Measurements from ENCODE around the gene SASH1. TPM values are rescaled to one million over a fixed set of nuclear protein-coding genes. Genes with fewer than 3 reads are reported as not detected.

The SASH1 gene
- total RNA-seq, 2 donors from 2014 or later: 14.9 to 16.4 TPM

DNA sequence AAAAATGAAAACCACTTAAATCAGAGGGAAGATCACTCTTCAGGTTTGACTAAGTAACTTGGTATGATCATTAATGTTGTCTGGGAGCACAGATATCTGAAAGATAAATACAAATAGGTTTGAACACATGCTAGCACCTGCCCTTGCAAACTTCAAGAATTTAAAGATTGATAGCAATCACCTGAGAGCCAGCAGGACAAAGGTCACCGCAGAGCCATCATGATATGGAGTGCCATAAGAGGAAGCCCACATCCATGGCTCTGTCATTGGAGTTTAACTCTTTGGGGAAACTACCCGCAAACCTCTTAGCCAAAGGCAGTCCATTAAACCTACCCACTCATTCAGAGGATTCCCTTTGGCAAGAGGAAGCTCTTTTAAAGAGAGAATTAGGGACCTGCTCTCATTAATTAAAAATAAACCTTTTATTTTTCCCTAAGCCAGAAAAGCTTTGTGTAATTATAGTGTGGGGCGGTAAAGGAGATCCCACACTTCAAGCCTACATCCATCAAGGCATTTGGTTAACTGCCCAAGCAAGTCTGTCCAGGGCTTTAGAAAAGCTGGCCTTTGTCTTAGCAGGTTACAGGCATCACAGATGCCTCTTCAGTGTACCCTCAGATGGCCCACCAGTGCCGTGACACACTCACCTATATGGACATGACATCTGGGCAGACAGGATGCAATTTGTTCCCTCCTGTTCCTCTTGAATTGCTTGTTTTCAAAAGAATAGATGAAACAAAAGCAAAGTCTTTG is 73.0 kb downstream of the SASH1 start:
- no peaks in the 10 kb centered on the region for H3K36me3 ChIP-seq
- no peak overlapping the region for H3K27ac ChIP-seq
- no peak for DNase-seq
- intact Hi-C loops (cut with DNase I): no loop called here
- H3K27me3 ChIP-seq: no peaks in the 10 kb centered on the region
- H3K4me3 ChIP-seq: no peak overlapping the region
- no peak overlapping the region for H3K9ac ChIP-seq (ENCODE audit: low read depth in 2 of 2, low read length in 2 of 2)
- H3K9me3 ChIP-seq: no peaks in the 10 kb centered on the region
- no peaks in the 10 kb centered on the region for H3K4me1 ChIP-seq
- TF ChIP-seq, protein P1, sequence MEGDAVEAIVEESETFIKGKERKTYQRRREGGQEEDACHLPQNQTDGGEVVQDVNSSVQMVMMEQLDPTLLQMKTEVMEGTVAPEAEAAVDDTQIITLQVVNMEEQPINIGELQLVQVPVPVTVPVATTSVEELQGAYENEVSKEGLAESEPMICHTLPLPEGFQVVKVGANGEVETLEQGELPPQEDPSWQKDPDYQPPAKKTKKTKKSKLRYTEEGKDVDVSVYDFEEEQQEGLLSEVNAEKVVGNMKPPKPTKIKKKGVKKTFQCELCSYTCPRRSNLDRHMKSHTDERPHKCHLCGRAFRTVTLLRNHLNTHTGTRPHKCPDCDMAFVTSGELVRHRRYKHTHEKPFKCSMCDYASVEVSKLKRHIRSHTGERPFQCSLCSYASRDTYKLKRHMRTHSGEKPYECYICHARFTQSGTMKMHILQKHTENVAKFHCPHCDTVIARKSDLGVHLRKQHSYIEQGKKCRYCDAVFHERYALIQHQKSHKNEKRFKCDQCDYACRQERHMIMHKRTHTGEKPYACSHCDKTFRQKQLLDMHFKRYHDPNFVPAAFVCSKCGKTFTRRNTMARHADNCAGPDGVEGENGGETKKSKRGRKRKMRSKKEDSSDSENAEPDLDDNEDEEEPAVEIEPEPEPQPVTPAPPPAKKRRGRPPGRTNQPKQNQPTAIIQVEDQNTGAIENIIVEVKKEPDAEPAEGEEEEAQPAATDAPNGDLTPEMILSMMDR (IDR thresholded peaks at IDR 0.05): no peak

DNA sequence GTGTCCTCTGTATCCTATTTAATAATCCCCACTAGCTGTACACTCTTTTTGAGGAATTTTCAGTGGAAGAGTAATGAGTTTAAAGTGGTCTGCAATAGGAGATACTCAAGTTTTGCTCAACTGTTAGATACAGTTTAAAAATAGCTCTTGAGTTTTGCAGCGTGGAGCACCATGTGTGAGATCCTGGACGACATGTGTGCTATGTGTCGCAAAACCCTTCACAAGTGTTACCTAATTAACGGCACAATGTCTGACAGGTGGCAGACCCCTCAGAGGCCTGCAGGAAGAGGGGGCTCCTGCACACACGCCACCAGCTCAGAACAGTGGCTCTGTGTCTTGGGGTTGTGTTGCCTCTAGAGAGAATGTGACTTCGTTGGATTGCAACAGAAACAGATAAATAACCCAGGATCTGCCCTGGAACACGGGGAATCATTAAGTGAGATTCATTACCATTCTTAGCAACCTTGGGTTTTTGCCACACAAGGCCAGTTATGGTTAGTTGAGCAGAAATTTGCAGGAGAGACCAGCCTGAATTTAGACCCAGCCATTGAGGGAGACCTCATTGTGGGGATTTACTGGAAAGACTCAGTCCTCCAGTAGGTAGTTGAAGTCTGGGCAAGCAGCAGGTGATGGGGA is 73.8 kb downstream of the SASH1 start:
- Histone ChIP-seq H3K4me1 (no peaks in the 10 kb centered on the region), H3K9ac (ENCODE audit: low read depth in 2 of 2, low read length in 2 of 2) (no peak overlapping the region), H3K4me3 (no peak overlapping the region), H3K36me3 (no peaks in the 10 kb centered on the region), H3K27ac (no peak overlapping the region), H3K27me3 (no peaks in the 10 kb centered on the region), H3K9me3 (no peaks in the 10 kb centered on the region)
- TF ChIP-seq, protein P1 (IDR thresholded peaks at IDR 0.05): no peak
- intact Hi-C loops (cut with DNase I): no loop called here
- no peak for DNase-seq

DNA sequence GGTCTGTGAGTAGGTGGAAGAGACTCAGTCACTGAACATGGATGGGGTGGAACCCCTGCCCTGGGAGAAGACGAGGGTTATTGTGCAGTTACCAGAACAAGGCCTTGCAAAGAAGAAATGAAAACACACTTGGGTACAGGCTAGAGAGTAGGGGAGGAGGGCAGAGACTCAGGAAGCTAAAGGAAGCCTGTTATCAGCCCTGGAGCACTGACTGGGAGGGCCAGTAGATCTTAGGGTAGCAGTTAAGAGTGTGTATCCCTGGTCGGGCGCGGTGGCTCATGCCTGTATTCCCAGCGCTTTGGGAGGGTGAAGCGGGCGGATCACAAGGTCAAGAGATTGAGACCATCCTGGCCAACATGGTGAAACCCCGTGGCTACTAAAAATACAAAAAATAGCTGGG is 74.4 kb downstream of the SASH1 start:
- H3K4me3 ChIP-seq: no peak overlapping the region
- no peaks in the 10 kb centered on the region for H3K36me3 ChIP-seq
- H3K27ac ChIP-seq: no peak overlapping the region
- no peaks in the 10 kb centered on the region for H3K27me3 ChIP-seq
- H3K9me3 ChIP-seq: no peaks in the 10 kb centered on the region
- no peak for DNase-seq
- intact Hi-C loops (cut with DNase I): no loop called here
- H3K4me1 ChIP-seq: no peaks in the 10 kb centered on the region
- no peak overlapping the region for H3K9ac ChIP-seq (ENCODE audit: low read depth in 2 of 2, low read length in 2 of 2)
- TF ChIP-seq, protein P1 (IDR thresholded peaks at IDR 0.05): no peak

DNA sequence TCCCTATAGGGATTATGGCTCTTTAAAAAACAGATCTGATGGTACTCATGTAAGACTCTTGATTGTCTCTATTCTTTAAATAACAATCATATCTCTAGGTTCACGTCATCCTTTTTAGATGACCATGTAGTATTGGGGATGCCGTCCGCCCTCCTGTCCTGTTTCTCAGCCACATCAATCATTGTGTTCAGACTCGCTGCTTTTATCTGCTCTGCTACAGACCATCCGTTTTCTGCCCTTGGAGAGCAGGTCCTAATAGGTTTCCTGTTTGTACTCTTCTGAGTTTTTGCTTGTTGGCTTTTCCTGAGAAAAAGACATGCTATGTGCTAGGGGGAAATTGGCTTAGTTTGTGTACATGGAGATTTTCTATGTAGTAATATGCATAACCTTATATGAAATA is 76.8 kb downstream of the SASH1 start:
- no peak overlapping the region for H3K9ac ChIP-seq (ENCODE audit: low read depth in 2 of 2, low read length in 2 of 2)
- no peaks in the 10 kb centered on the region for H3K9me3 ChIP-seq
- no peaks in the 10 kb centered on the region for H3K27me3 ChIP-seq
- H3K36me3 ChIP-seq: no peaks in the 10 kb centered on the region
- no peaks in the 10 kb centered on the region for H3K4me1 ChIP-seq
- H3K4me3 ChIP-seq: no peak overlapping the region
- no peak for DNase-seq
- TF ChIP-seq, protein P1 (IDR thresholded peaks at IDR 0.05): no peak
- intact Hi-C loops (cut with DNase I): no loop called here
- H3K27ac ChIP-seq: no peak overlapping the region

DNA sequence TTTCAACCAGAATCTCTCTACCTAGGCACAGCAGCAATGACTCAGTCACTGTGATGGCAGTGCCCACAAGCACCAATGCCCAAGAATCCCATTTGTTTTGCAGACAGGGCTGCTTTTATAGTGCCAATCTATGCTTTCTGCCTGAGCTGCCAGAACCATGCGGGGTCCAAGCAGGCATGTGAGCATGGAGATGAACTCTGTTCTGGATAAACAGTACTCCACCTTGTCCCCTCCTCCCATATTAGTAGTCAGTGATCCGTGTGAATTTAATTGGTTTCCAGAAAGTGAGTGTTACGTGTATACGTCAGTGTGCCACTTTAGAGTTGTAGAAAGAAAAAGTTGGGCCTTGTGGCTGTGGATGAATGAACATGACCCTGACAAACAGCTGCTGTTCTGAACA is 79.4 kb downstream of the SASH1 start:
- H3K9me3 ChIP-seq: no peaks in the 10 kb centered on the region
- TF ChIP-seq, protein P1 (IDR thresholded peaks at IDR 0.05): no peak
- no peak overlapping the region for H3K9ac ChIP-seq (ENCODE audit: low read depth in 2 of 2, low read length in 2 of 2)
- H3K36me3 ChIP-seq: no peaks in the 10 kb centered on the region
- no peak overlapping the region for H3K27ac ChIP-seq
- no peaks in the 10 kb centered on the region for H3K27me3 ChIP-seq
- no peak overlapping the region for H3K4me3 ChIP-seq
- H3K4me1 ChIP-seq: no peaks in the 10 kb centered on the region
- DNase-seq: no peak
- intact Hi-C loops (cut with DNase I): no loop called here
